WERI-Rb-1 (cell line): ENCODE results near the gene TNFSF12.

ENCODE experiments used
- DNase-seq: peaks from one replicate; pipeline ENCODE4 v3.0.0-alpha.2; 2020
- H3K27ac ChIP-seq: fragments of 250-450 bp; sonication (Bioruptor Pico); 2 replicates; pipeline ENCODE4 v1.5.1; 2020; ENCODE audit warnings: mild to moderate bottlenecking, moderate library complexity
- H3K27me3 ChIP-seq: fragments of 250-450 bp; sonication (Bioruptor Pico); 2 replicates; pipeline ENCODE4 v1.5.1; 2021; ENCODE audit warnings: mild to moderate bottlenecking, low read depth, moderate library complexity; ENCODE audit not compliant: insufficient read depth, severe bottlenecking
- H3K36me3 ChIP-seq: fragments of 250-450 bp; sonication (Bioruptor Pico); 2 replicates; pipeline ENCODE4 v1.5.1; 2020; ENCODE audit warnings: mild to moderate bottlenecking, moderate library complexity
- H3K4me3 ChIP-seq: 2 replicates; pipeline ENCODE4 v1.5.1; 2011; ENCODE audit warnings: low read depth, mild to moderate bottlenecking, control low read depth, low read length
- H3K9me3 ChIP-seq: fragments of 250-450 bp; sonication (Bioruptor Pico); 2 replicates; pipeline ENCODE4 v1.5.1; 2021; ENCODE audit warnings: mild to moderate bottlenecking, moderate library complexity; ENCODE audit not compliant: severe bottlenecking
- TF ChIP-seq, protein P1 (sequence below): IDR thresholded peaks from 2 replicates; pipeline ENCODE4 v1.5.1; 2011; ENCODE audit warnings: low read depth, mild to moderate bottlenecking, control low read depth, inconsistent platforms, low read length

TNFSF12 gene

DNA sequence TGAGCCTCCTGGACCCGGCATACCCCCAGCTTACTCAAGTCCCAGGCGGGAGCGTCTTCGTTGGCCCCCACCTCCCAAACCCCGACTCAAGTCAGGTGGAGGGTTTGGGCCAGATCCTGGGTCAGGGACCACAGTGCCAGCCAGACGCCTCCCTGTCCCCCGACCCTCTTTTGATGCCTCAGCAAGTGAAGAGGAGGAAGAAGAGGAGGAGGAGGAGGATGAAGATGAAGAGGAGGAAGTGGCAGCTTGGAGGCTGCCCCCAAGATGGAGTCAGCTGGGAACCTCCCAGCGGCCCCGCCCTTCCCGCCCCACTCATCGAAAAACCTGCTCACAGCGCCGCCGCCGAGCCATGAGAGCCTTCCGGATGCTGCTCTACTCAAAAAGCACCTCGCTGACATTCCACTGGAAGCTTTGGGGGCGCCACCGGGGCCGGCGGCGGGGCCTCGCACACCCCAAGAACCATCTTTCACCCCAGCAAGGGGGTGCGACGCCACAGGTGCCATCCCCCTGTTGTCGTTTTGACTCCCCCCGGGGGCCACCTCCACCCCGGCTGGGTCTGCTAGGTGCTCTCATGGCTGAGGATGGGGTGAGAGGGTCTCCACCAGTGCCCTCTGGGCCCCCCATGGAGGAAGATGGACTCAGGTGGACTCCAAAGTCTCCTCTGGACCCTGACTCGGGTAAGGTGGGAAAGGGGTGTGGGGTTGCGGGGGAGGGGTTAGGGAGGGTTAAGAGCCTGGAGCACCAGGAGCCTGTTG lies 14.4 kb downstream of the TNFSF12 start:
- Histone ChIP-seq H3K27me3 (no peaks in the 10 kb centered on the region), H3K36me3 (peaks cover 49% of the 10 kb centered on the region), H3K9me3 (no peaks in the 10 kb centered on the region), H3K4me3 (no peak overlapping the region; the same call in 1 of the 2 replicates), H3K27ac (no peak overlapping the region)
- TF ChIP-seq, protein P1, sequence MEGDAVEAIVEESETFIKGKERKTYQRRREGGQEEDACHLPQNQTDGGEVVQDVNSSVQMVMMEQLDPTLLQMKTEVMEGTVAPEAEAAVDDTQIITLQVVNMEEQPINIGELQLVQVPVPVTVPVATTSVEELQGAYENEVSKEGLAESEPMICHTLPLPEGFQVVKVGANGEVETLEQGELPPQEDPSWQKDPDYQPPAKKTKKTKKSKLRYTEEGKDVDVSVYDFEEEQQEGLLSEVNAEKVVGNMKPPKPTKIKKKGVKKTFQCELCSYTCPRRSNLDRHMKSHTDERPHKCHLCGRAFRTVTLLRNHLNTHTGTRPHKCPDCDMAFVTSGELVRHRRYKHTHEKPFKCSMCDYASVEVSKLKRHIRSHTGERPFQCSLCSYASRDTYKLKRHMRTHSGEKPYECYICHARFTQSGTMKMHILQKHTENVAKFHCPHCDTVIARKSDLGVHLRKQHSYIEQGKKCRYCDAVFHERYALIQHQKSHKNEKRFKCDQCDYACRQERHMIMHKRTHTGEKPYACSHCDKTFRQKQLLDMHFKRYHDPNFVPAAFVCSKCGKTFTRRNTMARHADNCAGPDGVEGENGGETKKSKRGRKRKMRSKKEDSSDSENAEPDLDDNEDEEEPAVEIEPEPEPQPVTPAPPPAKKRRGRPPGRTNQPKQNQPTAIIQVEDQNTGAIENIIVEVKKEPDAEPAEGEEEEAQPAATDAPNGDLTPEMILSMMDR = no peak
- no peak for DNase-seq

GRCh38 chr17:7569571-7569970 lies 20.7 kb downstream of the TNFSF12 start:
- TF ChIP-seq, protein P1 = no peak
- peaks cover 72% of the 10 kb centered on the region for H3K36me3 ChIP-seq

GRCh38 chr17:7570351-7570750 lies 21.5 kb downstream of the TNFSF12 start:
- Histone ChIP-seq H3K36me3 (peaks cover 72% of the 10 kb centered on the region), H3K9me3 (no peaks in the 10 kb centered on the region), H3K4me3 (no peak overlapping the region), H3K27me3 (no peaks in the 10 kb centered on the region), H3K27ac (no peak overlapping the region)
- TF ChIP-seq, protein P1 = no peak
- DNase-seq = no peak

More at GRCh38 chr17:7569571-7569970, 20.7 kb downstream of the TNFSF12 start:
- Histone ChIP-seq H3K27me3 (no peaks in the 10 kb centered on the region), H3K4me3 (no peak overlapping the region), H3K27ac (no peak overlapping the region), H3K9me3 (no peaks in the 10 kb centered on the region)
- no peak for DNase-seq

DNA sequence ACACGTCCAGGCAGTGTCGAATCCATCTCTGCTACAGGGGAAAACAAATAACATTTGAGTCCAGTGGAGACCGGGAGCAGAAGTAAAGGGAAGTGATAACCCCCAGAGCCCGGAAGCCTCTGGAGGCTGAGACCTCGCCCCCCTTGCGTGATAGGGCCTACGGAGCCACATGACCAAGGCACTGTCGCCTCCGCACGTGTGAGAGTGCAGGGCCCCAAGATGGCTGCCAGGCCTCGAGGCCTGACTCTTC lies 23.4 kb downstream of the TNFSF12 start:
- Histone ChIP-seq H3K36me3 (peaks cover 78% of the 10 kb centered on the region), H3K27me3 (no peaks in the 10 kb centered on the region), H3K9me3 (no peaks in the 10 kb centered on the region), H3K27ac (peak overlapping the region; percentile 83), H3K4me3 (peak overlapping the region; percentile 55)
- no peak for DNase-seq
- TF ChIP-seq, protein P1 = no peak

DNA sequence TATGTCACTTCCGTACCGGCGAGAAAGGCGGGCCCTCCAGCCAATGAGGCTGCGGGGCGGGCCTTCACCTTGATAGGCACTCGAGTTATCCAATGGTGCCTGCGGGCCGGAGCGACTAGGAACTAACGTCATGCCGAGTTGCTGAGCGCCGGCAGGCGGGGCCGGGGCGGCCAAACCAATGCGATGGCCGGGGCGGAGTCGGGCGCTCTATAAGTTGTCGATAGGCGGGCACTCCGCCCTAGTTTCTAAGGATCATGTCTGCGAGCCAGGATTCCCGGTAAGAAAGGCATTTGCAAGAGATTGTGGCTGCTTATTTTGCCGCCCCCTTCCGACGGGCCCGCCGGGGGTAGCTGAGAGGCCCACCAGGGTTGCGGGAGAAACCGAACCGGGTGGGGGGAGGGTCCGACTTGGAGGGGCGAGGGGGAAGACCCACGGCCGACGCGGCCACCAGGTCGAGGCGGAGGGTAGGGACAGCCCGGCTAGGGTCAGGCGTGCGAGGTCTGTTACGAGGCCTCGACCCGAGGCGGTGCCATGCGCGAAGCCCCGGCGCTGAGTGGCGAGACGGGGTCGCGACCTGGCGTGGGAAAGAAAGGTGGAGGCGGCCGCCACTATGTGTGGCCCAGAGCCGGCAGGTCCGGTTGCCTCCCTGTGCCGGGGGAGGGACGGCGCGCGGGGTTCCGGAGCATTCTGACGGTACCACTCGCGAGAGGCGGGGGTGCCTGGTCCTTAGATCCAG lies 23.9 kb downstream of the TNFSF12 start:
- peaks cover 78% of the 10 kb centered on the region for H3K36me3 ChIP-seq
- H3K9me3 ChIP-seq = no peaks in the 10 kb centered on the region
- DNase-seq = peak; percentile 99
- H3K27me3 ChIP-seq = no peaks in the 10 kb centered on the region
- TF ChIP-seq, protein P1 = no peak
- peak overlapping the region; percentile 98 for H3K27ac ChIP-seq
- H3K4me3 ChIP-seq = peak overlapping the region; percentile 94
